ENCODE measurements around the gene SLC25A53. TPM values are rescaled to one million over a fixed set of nuclear protein-coding genes. Genes with fewer than 3 reads are reported as not detected.

The SLC25A53 gene
- total RNA-seq, 1 donor from 2014 or later = 4.1 TPM

GRCh38 chrX:104105330-104106262 lies 51.2 kb downstream of the SLC25A53 start:
- Mint-ChIP-seq H3K27ac (ENCODE audit: unreplicated experiment) (no peak overlapping the region), H3K4me3 (ENCODE audit: unreplicated experiment) (no peak overlapping the region), H3K27me3 (ENCODE audit: unreplicated experiment) (no peaks in the 10 kb centered on the region), H3K4me1 (ENCODE audit: unreplicated experiment) (no peaks in the 10 kb centered on the region), H3K9me3 (ENCODE audit: unreplicated experiment) (no peaks in the 10 kb centered on the region), H3K36me3 (ENCODE audit: unreplicated experiment) (no peaks in the 10 kb centered on the region)
- no peak for DNase-seq (ENCODE audit: extremely low spot score, unreplicated experiment)
- no peak for TF ChIP-seq CTCF (IDR thresholded peaks at IDR 0.05)

- Mint-ChIP-seq H3K27me3 (ENCODE audit: unreplicated experiment) (no peaks in the 10 kb centered on the region), H3K27ac (ENCODE audit: unreplicated experiment) (no peak overlapping the region), H3K4me3 (ENCODE audit: unreplicated experiment) (no peak overlapping the region), H3K9me3 (ENCODE audit: unreplicated experiment) (no peaks in the 10 kb centered on the region), H3K4me1 (ENCODE audit: unreplicated experiment) (no peaks in the 10 kb centered on the region), H3K36me3 (ENCODE audit: unreplicated experiment) (no peaks in the 10 kb centered on the region)
- no peak for TF ChIP-seq CTCF (IDR thresholded peaks at IDR 0.05)
- DNase-seq (ENCODE audit: extremely low spot score, unreplicated experiment) = no peak
Measured at GRCh38 chrX:104104676-104105075, 52.1 kb downstream of the SLC25A53 start.

GRCh38 chrX:104098919-104099318 lies 57.9 kb downstream of the SLC25A53 start:
- no peaks in the 10 kb centered on the region for H3K4me1 Mint-ChIP-seq (ENCODE audit: unreplicated experiment)
- no peak overlapping the region for H3K27ac Mint-ChIP-seq (ENCODE audit: unreplicated experiment)

GRCh38 chrX:104098151-104098808 lies 58.5 kb downstream of the SLC25A53 start:
- H3K4me3 Mint-ChIP-seq (ENCODE audit: unreplicated experiment) = no peak overlapping the region
- no peaks in the 10 kb centered on the region for H3K36me3 Mint-ChIP-seq (ENCODE audit: unreplicated experiment)
- H3K27me3 Mint-ChIP-seq (ENCODE audit: unreplicated experiment) = peaks cover 7% of the 10 kb centered on the region
- no peaks in the 10 kb centered on the region for H3K4me1 Mint-ChIP-seq (ENCODE audit: unreplicated experiment)
- H3K9me3 Mint-ChIP-seq (ENCODE audit: unreplicated experiment) = no peaks in the 10 kb centered on the region
- H3K27ac Mint-ChIP-seq (ENCODE audit: unreplicated experiment) = no peak overlapping the region
- TF ChIP-seq CTCF (IDR thresholded peaks at IDR 0.05) = peak; percentile 69
- no peak for DNase-seq (ENCODE audit: extremely low spot score, unreplicated experiment)

More at GRCh38 chrX:104098919-104099318, 57.9 kb downstream of the SLC25A53 start:
- Mint-ChIP-seq H3K27me3 (ENCODE audit: unreplicated experiment) (peaks cover 7% of the 10 kb centered on the region), H3K36me3 (ENCODE audit: unreplicated experiment) (no peaks in the 10 kb centered on the region), H3K4me3 (ENCODE audit: unreplicated experiment) (no peak overlapping the region), H3K9me3 (ENCODE audit: unreplicated experiment) (no peaks in the 10 kb centered on the region)
- no peak for TF ChIP-seq CTCF (IDR thresholded peaks at IDR 0.05)
- no peak for DNase-seq (ENCODE audit: extremely low spot score, unreplicated experiment)

- Mint-ChIP-seq H3K27me3 (ENCODE audit: unreplicated experiment) (no peaks in the 10 kb centered on the region), H3K4me3 (ENCODE audit: unreplicated experiment) (no peak overlapping the region), H3K27ac (ENCODE audit: unreplicated experiment) (no peak overlapping the region), H3K36me3 (ENCODE audit: unreplicated experiment) (no peaks in the 10 kb centered on the region), H3K9me3 (ENCODE audit: unreplicated experiment) (peaks cover 6% of the 10 kb centered on the region), H3K4me1 (ENCODE audit: unreplicated experiment) (no peaks in the 10 kb centered on the region)
- DNase-seq (ENCODE audit: extremely low spot score, unreplicated experiment) = no peak
- no peak for TF ChIP-seq CTCF (IDR thresholded peaks at IDR 0.05)
Measured at GRCh38 chrX:104085919-104086318, 70.9 kb downstream of the SLC25A53 start.
